Esophagus muscularis mucosa (tissue), 3 donors: Measurements from ENCODE around the gene ST13.

Source experiments
- POLR2A ChIP-seq: fragments of 450-650 bp; IDR thresholded peaks from one replicate; pipeline ENCODE4 v1.6.1; 2017; ENCODE audit warnings: antibody characterized with exemption, moderate library complexity, mild to moderate bottlenecking, low read depth
- POLR2AphosphoS5 ChIP-seq, 2 donors: sonication (generic); formaldehyde crosslinking; IDR thresholded peaks; one replicate each; pipeline ENCODE4 v1.6.1; 2017; ENCODE audit warnings: antibody characterized with exemption in 2 of 2
- TF ChIP-seq, protein P1 (sequence below), 3 experiments: fragments of 200-600 bp in 2 of 3; fragments of 450-650 bp in 1 of 3; sonication (generic) in 2 of 3; IDR thresholded peaks; one replicate each; pipeline ENCODE4 v1.5.1; 2017 to 2019; ENCODE audit warnings: antibody characterized with exemption in 3 of 3, mild to moderate bottlenecking in 2 of 3, moderate library complexity in 1 of 3

DNA sequence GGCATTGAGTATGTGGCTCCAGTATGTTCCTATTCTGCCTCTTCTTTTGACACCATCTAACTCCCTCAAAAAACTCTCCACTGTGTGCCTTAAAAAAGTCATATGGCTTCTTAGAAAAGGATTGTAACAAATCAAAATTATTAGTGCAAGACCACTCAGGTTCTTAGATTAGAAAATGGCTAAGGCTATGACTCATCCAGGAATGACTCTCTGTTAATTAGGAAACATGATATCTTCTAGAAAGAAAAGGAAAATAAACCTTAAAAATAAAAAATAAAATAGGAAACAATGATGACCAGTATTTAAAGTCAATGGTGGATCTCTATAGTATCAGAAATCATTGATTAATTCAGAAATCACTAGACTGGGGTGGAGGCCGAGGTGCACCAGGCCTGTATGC, 59.0 kb downstream of the ST13 start:
- TF ChIP-seq, protein P1, sequence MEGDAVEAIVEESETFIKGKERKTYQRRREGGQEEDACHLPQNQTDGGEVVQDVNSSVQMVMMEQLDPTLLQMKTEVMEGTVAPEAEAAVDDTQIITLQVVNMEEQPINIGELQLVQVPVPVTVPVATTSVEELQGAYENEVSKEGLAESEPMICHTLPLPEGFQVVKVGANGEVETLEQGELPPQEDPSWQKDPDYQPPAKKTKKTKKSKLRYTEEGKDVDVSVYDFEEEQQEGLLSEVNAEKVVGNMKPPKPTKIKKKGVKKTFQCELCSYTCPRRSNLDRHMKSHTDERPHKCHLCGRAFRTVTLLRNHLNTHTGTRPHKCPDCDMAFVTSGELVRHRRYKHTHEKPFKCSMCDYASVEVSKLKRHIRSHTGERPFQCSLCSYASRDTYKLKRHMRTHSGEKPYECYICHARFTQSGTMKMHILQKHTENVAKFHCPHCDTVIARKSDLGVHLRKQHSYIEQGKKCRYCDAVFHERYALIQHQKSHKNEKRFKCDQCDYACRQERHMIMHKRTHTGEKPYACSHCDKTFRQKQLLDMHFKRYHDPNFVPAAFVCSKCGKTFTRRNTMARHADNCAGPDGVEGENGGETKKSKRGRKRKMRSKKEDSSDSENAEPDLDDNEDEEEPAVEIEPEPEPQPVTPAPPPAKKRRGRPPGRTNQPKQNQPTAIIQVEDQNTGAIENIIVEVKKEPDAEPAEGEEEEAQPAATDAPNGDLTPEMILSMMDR (IDR thresholded peaks at IDR 0.05), result no peak
- no peak for TF ChIP-seq POLR2AphosphoS5 (IDR thresholded peaks at IDR 0.05)
- no peak for TF ChIP-seq POLR2A
